Sigmoid colon (tissue), 7 donors: ENCODE measurements around the gene KAZN. TPM values are rescaled to one million over a fixed set of nuclear protein-coding genes. Genes with fewer than 3 reads are reported as not detected.

ENCODE experiments used
- DNase-seq: peaks from one replicate; pipeline ENCODE4 v3.0.0-alpha.2; 2019
- H3K27ac ChIP-seq, 4 donors: fragments of 200-600 bp; sonication (generic); one replicate each; pipeline ENCODE4 v1.5.1; 2016 to 2019; ENCODE audit warnings: mild to moderate bottlenecking in 1 of 4
- H3K27me3 ChIP-seq, 3 donors: fragments of 200-600 bp; sonication (generic); one replicate each; pipeline ENCODE4 v1.5.1; 2019; ENCODE audit warnings: mild to moderate bottlenecking in 1 of 3
- H3K36me3 ChIP-seq, 4 donors: fragments of 200-600 bp; sonication (generic); one replicate each; pipeline ENCODE4 v1.5.1; 2016 to 2019
- H3K4me1 ChIP-seq, 4 donors: fragments of 200-600 bp; sonication (generic); one replicate each; pipeline ENCODE4 v1.5.1; 2017 to 2019
- H3K4me3 ChIP-seq, 4 donors: fragments of 200-600 bp; sonication (generic); one replicate each; pipeline ENCODE4 v1.5.1; 2017 to 2019; ENCODE audit warnings: mild to moderate bottlenecking in 2 of 4, moderate library complexity in 1 of 4
- H3K9me3 ChIP-seq, 4 donors: fragments of 200-600 bp in 3 of 4; sonication (generic) in 3 of 4; one replicate each; pipeline versions ENCODE4 v1.5.1 to v1.6.1; 2013 to 2019
- CTCF ChIP-seq, 4 experiments: fragments of 450-650 bp in 3 of 4; fragments of 200-600 bp in 1 of 4; IDR thresholded peaks; one replicate each; pipeline ENCODE4 v1.5.1; 2016 to 2019; ENCODE audit warnings: antibody characterized with exemption in 4 of 4, mild to moderate bottlenecking in 3 of 4, moderate library complexity in 2 of 4
- EP300 ChIP-seq, 4 donors: sonication (generic); formaldehyde crosslinking; IDR thresholded peaks; one replicate each; pipeline ENCODE4 v1.6.1; 2017; ENCODE audit warnings: antibody characterized with exemption in 4 of 4
- POLR2A ChIP-seq, 2 donors: fragments of 450-650 bp; IDR thresholded peaks; one replicate each; pipeline ENCODE4 v1.6.1; 2016; ENCODE audit warnings: antibody characterized with exemption in 2 of 2, mild to moderate bottlenecking in 2 of 2, moderate library complexity in 2 of 2
- POLR2AphosphoS5 ChIP-seq, 4 donors: sonication (generic); formaldehyde crosslinking; IDR thresholded peaks; one replicate each; pipeline ENCODE4 v1.6.1; 2017; ENCODE audit warnings: antibody characterized with exemption in 4 of 4
- WGBS, 2 donors: extraction: QIAGEN DNeasy Blood & Tissue Kit; methylation state at CpG; one replicate each; pipeline ENCODE4 v1.1.7; 2013; 5-methylcytosine and 5-hydroxymethylcytosine counted together
- intact Hi-C: fragments of 100-400 bp; cut with DNase I; formaldehyde crosslinking; loops from one replicate; pipeline ENCODE4 v1.15.1; 2023
- polyA plus RNA-seq, 3 donors: library from polyadenylated mRNA; stranded (reverse); fragments of 200-250 nt; gene quantifications; one replicate each; pipeline ENCODE4 v1.2.3, GENCODE V29; 2013
- total RNA-seq, 4 donors: library from RNA; depleted of rRNA; stranded (reverse); fragments of >200 nt; gene quantifications; one replicate each; pipeline ENCODE4 v1.1.0, GENCODE V29; 2016
- donor health status: healthy with polysubstance abuse.
- donor health status: Bipolar disorder and iron deficiency.
- donor health status: healthy.

KAZN gene
- total and polyA plus RNA-seq, 7 donors = 2.5 to 11.4 (median 5.6) TPM

- 85 to 89% methylated on average over 10 of the region's 10 CpGs for WGBS, 2 donors
- Histone ChIP-seq H3K4me3 (no peak overlapping the region), H3K4me1 (peaks cover 0 to 11% (median 6%) of the 10 kb centered on the region in 4 donors), H3K27ac (no peak overlapping the region), H3K36me3 (no peaks in the 10 kb centered on the region), H3K27me3 (peaks cover 0 to 6% (median 0%) of the 10 kb centered on the region in 3 donors), H3K9me3 (no peaks in the 10 kb centered on the region)
- intact Hi-C loops = no loop called here
- no peak for DNase-seq
- TF ChIP-seq POLR2AphosphoS5 (IDR thresholded peaks at IDR 0.05) (no peak), CTCF (IDR thresholded peaks at IDR 0.05) (no peak), EP300 (IDR thresholded peaks at IDR 0.05) (no peak), POLR2A (IDR thresholded peaks at IDR 0.05) (no peak)
Observed at GRCh38 chr1:14631421-14631820, 32.9 kb downstream of the KAZN start.

- intact Hi-C loops = no loop called here
- Histone ChIP-seq H3K4me3 (no peak overlapping the region), H3K27ac (no peak overlapping the region), H3K4me1 (no peaks in the 10 kb centered on the region), H3K9me3 (no peaks in the 10 kb centered on the region), H3K27me3 (peaks cover 0 to 6% (median 0%) of the 10 kb centered on the region in 3 donors), H3K36me3 (no peaks in the 10 kb centered on the region)
- TF ChIP-seq POLR2AphosphoS5 (IDR thresholded peaks at IDR 0.05) (no peak), POLR2A (IDR thresholded peaks at IDR 0.05) (no peak), EP300 (IDR thresholded peaks at IDR 0.05) (no peak), CTCF (IDR thresholded peaks at IDR 0.05) (no peak)
- WGBS, 2 donors = 38 to 81% methylated on average over 5 of the region's 5 CpGs
- DNase-seq = no peak
Observed at GRCh38 chr1:14634486-14634885, 36.0 kb downstream of the KAZN start.

- DNase-seq = no peak
- 97% methylated on average over 9 of the region's 9 CpGs for WGBS, 2 donors
- no peak overlapping the region for H3K27ac ChIP-seq
- no peak overlapping the region for H3K4me3 ChIP-seq
- TF ChIP-seq POLR2AphosphoS5 (IDR thresholded peaks at IDR 0.05) (no peak), EP300 (IDR thresholded peaks at IDR 0.05) (no peak), POLR2A (IDR thresholded peaks at IDR 0.05) (no peak), CTCF (IDR thresholded peaks at IDR 0.05) (no peak)
- H3K36me3 ChIP-seq = no peaks in the 10 kb centered on the region
- H3K9me3 ChIP-seq = no peaks in the 10 kb centered on the region
- H3K27me3 ChIP-seq = peaks cover 0 to 6% (median 0%) of the 10 kb centered on the region in 3 donors
- intact Hi-C loops = no loop called here
- H3K4me1 ChIP-seq = no peaks in the 10 kb centered on the region
Observed at GRCh38 chr1:14635421-14635820, 36.9 kb downstream of the KAZN start.

- 86 to 87% methylated on average over 9 of the region's 9 CpGs for WGBS, 2 donors
- intact Hi-C loops = no loop called here
- no peaks in the 10 kb centered on the region for H3K36me3 ChIP-seq
- TF ChIP-seq EP300 (IDR thresholded peaks at IDR 0.05) (no peak), POLR2A (IDR thresholded peaks at IDR 0.05) (no peak), POLR2AphosphoS5 (IDR thresholded peaks at IDR 0.05) (no peak), CTCF (IDR thresholded peaks at IDR 0.05) (no peak)
- no peaks in the 10 kb centered on the region for H3K9me3 ChIP-seq
- no peak overlapping the region for H3K27ac ChIP-seq
- no peak overlapping the region for H3K4me3 ChIP-seq
- no peak for DNase-seq
- peaks cover 0 to 6% (median 0%) of the 10 kb centered on the region in 3 donors for H3K27me3 ChIP-seq
- H3K4me1 ChIP-seq = no peaks in the 10 kb centered on the region
Observed at GRCh38 chr1:14636897-14637632, 38.6 kb downstream of the KAZN start.
